Ureter (tissue), 1 donor: ENCODE data around the gene CABCOCO1. TPM values are rescaled to one million over a fixed set of nuclear protein-coding genes. Genes with fewer than 3 reads are reported as not detected.

Experiments used
- DNase-seq: peaks from one replicate; pipeline ENCODE4 v3.0.0-alpha.2; 2020; ENCODE audit warnings: low spot score
- total RNA-seq: library from RNA; stranded (reverse); gene quantifications from one replicate; pipeline ENCODE4 v1.2.4, GENCODE V29; 2023
- donor health status: DM: yes; HTN: yes; CAD: no.

The CABCOCO1 gene
- total RNA-seq, 1 donor from 2014 or later = 1.0 TPM

DNA sequence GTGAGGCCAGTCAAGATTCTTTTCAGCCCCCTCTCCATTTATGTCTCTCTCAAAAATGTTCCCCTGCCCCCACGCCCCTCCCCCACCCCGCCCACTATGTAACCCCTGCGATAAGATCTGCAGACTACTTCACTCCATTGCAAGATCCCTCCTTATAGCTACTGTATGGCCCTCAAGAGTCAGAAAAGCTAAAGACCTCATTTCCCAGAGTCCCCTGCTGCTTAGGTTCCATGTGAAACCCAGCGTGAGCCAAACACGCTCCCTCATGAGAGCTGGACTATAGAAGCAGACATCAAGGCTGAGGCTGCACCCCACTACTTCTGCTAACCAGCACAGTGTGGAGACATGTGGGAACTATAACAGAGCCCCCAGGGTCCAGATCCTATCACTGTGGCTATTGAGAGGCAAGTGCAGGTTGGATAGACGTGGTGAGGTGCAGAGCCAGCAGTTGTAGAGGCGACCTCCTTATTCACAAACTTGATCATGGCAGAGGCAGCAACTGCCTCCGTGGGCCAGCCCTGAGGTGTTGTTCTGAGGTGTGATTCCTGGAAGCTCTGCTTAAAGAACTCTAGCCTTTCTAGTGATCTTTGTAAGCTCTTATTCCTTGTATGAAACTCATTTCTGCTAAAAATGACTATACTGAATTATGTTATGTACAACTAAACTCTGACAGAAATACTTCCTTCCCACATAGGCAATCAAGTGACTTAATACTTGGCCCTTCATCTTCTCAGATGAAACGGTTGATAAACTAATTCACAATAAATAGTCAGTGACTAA is 121.8 kb downstream of the CABCOCO1 start:
- DNase-seq = no peak

DNA sequence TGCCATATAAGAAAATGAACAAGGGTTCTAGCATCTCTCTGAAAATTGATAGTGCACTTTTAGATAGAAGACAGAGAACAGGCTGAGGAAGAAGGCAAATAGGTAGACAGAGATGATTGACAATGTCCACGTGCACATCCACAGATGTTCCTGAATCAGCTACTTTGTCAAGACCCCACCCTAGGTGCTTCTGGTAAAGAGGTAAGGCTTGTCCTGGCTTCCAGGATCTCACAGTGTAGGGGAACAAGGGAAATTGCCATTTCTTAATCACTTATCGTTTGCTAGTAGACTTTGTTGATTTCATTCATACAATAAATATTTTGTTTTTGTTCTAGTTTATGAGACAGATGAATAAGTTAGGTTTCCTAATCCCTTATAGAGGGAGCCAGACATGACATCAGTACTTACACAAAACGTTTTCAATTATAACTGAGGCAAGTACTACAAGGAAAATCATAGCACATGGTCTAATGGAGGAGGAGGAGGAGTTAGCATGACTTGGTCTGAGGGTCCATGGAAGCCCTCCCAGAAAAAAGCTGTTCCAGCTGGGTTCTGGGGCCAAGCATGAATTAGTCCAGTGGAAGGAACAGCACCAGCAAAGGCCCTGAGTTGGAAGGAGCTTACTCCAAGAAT is 122.9 kb downstream of the CABCOCO1 start:
- DNase-seq = no peak

DNA sequence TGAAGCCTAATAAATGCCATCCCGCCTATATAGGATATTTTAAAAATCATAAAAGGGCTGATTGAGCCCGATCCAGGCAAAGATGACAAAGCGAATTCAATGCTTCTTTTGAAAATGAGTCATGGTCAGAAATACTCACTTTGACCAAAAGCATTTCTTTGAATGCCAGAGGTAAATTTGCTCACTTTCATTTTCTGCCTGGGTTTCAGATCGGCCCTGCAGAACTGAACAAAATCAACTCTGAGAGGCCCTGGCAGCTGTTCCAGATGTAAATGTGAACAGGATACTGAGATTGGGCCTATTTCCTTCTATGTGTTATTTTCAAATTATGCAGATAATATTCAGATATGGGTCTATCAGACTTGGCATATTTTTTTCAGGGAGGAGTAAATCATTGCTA is 124.0 kb downstream of the CABCOCO1 start:
- no peak for DNase-seq

DNA sequence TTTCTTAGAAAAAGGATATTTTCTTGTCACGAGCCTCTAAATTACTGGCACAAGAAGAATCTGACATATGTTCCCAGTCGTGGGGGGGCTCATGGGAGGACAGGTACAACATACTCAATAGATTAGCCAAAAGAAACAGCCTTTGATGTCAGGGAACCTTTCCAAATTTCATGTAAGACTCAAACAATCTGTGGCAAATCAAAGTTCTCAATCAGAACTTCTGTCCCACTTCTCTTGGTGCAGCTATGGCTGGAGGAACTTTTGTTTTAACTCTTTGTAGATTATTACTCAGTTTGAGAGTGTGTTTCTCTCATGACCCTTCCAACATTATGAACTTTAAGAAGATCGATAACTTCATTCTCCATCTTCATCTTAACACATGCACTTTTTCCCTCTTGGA is 124.4 kb downstream of the CABCOCO1 start:
- no peak for DNase-seq

DNA sequence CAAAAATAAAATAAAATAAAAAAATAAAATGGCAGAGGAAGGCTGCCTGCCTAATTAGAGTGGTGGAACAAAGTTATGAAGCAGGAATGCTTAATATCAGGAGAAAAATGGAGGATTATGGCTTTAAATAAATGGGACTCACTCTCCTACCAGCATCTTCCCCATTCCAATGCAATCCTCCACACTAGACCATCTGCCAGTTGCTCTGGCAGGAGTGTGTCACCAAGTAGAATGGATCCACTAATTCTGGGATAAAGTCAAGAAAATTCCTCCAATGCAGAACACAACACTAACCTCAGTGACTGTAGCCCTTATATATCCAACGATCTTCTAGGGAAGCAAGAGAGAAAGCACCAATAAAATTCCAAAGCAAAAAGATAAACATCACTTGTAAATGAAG is 126.3 kb downstream of the CABCOCO1 start:
- no peak for DNase-seq

DNA sequence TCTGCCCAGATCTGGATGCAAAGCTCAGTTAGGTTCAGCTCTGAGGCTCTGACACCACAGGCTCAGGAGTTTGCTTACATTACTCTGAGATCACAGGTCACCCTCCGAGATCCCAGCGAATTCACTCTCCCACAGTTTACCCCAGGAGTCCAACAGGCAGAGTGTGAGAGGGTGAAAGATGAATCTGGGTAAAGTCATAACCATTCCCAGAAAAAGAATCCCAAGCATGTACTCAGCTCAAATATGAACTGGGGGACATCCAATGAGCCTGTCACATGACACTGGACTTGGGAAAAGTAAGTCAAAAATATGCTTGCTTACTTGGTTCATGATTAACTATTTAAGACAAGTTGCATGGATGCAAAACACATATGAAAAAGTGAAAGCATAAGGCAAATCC is 128.5 kb downstream of the CABCOCO1 start:
- DNase-seq = no peak

DNA sequence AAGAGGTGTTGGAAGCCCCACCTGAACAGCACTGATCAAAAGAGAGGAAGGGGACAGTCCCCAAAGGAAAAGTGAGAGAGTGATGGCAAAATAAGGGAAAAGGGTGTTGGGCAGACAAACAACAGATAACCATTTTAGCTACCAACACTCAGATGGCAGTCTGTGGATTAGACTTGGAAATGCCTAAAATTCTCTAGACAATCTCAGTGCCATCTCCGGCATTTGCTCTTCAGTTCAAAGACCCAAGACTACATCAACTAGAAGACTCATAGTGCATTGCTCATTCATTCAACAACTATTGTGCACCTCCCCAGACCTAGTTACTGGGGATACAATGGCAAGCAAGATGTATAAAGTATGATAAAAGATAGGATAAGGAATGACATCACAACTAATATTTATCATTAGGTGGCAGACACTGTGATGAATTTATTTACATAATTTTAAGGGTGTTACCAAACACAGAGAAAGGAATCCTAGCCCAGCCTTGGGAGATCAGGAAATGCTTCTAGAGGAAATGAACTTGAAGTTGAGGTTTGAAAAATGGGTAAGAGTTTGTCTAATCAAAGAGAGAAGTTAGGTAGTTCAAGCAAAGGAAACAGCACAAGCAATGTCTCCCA is 129.5 kb downstream of the CABCOCO1 start:
- no peak for DNase-seq

DNA sequence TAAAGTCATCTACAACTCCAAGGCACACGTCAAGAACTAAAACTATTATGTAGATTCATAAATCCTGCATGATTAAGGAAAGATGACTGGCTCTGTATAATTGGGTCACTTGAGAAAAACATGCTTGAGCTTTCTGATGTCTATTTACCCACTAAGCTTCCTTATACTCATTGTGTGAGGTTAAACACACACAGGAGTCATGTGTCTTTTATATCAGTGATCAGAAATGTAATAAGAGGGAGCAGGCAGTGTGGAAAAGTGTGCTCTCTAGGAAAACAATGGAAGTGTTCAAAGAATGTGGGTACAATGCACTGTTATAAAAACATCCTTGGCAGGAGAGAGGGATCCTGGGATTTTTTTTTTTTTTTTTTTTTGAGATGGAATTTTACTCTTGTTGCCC is 130.2 kb downstream of the CABCOCO1 start:
- no peak for DNase-seq

DNA sequence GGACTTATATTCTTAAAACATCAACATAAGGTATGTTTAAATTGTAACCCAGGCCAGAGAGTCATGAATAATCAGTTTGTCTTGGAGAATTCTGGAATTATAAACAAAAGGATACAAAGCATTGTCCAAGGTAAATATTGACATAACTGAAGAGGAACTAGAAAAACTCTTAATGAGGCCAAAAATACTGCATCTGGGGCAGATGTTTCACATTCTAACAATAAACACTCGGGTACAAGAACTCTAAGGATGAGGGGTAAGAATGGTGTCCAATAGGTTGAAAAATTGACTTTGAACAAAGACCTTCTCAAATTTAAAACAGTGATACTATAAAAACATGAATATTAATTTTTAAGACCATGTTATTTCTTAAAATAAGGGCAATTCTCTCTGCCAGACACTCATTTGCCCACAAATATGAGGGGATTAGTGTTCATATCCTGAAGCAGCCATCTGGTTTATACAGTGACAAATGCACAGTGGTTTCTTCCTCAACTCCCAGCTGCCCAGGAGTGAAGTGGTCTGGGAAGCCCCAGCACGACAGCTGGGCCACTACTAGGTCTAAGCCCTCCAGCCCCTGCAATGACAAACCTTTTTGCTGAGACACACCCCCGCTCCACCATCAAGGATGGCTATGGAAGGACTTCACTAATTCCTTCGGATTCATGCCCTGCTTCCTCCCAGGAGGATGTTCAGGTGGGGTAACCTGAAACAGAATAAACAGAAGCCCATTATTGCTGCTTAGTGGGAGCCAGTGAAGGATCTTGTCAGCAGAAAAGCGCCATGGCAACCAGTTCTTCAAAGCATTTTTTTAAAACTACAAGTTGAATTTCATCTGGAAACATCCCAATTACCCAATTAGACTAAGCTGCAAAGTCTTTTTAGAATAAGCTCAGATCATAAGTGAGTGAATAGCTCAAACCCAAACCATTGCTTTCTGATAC is 131.3 kb downstream of the CABCOCO1 start:
- no peak for DNase-seq

DNA sequence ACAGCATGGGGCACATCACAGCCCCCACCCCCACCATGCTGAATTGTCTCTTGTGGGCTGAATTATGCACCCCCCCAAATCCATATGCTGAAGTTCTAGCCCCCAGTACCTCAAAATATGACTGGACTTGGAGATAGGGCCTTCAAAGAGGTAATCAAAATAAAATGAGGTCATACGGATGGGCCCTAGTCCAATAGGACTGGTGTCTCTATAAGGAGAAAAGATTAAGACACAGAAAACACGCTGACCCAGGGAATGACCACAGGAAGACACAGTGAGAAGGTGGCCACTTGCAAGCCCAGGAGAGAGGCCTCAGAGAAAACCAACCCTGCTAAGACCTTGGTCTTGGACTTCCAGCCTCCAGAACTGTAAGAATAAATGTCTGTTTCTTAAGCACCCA is 132.4 kb downstream of the CABCOCO1 start:
- DNase-seq = no peak

DNA sequence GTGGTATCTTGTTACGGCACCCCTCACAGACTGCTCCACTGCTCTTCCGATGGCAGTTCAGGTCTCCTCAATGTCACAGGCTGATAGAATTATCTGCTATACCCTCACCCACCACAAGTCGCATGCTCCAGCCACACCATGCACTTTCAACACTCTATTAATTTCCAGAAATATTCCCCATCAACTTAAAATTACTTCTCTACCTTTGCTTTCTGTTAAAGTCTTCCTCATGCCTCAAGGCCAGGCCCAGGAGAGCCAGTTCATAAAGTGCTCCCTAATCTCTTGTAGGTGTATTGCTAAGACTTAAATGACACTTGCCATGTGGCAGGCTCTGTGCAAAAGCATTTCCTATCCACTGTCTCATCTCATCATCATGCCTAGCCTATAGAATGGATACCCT is 132.8 kb downstream of the CABCOCO1 start:
- no peak for DNase-seq

DNA sequence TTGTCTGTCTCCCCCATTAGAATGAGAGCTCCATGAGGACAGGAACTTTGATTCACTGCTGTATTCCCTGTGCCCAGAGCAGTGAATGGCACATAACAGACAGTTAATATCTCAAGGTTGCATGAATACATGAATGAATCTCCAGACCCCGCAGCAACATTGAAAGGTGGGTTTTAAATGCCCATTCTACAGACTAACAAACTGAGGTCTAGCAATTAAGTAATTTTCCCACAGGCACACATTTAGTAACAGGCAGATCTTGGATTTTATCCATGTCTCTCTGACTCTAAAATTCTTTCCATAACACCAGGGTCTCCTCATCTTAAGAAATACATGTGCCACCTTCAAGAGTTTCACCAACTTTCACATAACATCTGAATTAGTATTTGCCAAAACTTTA is 134.1 kb downstream of the CABCOCO1 start:
- DNase-seq = no peak

DNA sequence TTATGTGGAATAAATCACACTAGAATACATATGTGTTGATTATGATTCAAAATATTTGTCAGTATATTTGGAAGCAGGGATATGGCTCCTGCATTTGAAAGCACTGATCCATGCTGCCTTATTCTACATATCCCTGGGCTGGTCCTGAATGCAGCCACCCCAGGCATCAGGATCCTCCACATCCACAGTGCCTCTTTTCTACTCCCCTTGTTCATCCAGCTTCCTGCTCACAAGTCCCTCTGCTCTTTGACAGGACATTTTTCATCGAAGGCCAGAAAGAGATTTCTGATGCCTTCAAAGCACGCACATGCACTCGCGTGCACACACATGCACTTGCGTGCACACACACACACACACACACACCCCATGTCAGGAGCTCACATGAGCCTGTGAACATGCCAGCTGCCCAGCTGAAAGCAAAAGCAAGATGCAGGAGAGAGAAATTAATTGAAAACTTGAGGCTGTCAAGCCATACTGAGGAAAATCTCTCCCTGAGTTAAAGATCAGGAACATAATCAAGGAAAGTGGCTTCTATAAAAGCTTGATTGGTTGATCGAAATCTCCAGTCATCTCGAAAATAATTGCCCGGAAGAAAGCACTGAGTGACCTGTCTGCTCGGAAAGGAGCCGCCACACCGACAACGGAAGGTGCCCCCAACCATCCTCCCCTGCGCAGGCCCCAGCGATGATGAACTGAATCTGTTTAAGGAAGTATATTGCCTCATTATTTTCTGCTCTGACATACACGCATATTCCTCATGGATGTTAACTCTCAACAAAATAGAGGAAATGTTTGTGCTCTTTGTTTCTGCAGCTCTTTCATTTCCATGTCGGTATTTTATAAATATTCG is 134.8 kb downstream of the CABCOCO1 start:
- DNase-seq = no peak

DNA sequence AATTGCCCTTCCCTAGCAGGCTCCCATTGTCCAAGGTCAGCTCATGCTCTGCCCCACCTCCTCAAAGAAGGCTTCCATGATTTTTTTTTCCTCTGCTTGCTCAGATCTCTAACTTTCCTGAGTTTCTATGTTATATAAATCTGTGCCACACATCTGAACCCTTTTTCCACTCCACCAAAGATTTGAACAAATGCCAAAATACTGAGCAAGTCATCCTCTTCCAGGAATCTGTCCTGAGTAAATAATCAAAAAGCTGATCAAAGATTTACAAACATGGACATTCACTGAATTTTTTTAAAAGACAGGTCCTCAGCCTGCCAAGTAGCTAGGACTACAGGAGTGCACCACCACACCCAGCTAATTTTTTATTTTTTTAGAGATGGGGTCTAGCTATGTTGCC is 136.0 kb downstream of the CABCOCO1 start:
- no peak for DNase-seq

DNA sequence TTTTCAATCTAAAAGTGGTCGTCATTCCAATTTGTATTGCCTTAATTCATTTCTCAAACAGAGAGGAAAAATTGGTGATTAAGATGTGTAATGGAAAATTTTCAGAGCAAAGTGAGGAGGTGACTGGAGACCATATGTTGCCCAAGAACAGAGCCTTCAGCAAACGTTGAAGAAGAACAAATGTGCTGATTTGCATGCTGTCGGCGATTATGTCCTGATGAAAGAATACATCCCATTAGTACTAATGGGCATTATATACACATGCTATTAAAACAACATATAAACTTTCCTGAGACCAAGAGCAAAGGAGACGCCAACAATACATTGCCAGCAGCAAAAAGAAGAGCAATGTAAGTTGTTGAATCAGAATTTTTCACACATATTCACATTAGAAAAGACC is 138.8 kb downstream of the CABCOCO1 start:
- DNase-seq = no peak

DNA sequence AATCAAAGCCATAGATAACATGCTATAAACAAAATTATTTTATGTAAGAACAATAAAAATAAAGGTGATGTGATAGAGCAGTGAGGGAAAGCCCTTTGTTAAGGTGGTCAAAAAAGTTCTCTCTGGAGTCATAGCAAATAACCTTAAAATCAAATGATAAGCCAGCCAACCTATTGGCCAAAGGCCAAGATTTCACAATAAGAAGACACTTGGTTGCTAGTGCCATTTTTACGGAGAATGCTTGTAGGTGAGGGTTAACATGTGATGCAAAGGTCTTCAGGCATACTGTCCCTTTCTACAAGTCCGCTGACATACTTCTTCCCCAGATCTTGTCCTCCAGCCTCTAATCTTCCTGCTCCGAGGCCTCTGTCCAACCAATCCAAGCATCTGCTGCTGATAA is 140.5 kb downstream of the CABCOCO1 start:
- DNase-seq = no peak

DNA sequence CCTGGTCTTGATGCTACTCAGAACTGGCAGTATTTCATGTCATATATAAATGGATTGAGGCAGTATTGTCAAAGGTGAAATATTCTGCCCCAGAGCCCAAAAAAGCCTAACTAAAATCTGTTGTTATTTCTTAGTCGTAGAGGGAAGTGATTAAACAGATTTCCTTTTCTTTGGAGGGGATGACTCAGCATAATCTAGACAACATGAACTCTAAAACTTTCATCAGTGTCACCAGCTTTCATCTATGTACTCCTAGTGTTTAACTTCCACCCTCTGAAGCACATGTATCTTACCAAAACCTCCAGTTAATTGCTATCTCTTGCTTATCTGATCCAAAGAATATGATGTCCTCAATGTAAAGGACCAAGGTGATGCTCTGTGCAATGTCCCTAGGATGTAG is 141.7 kb downstream of the CABCOCO1 start:
- no peak for DNase-seq

DNA sequence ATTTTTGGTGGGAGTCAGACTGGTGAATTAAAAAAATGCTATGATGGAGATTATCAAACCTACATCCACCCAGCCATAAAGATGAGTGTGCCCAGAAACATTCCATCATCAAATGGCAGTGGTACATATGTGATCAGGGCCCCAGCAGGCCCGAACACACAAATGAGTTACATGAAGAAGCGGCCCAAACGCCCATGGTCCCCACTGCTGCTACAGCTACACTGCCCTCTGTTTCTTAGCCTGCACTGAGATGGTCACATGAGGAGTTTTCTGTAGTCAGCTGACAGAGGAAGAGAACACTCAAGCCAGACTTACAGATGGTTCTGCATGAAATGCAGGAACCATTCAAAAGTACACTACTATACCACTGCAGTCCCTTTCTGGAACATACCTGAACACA is 142.4 kb downstream of the CABCOCO1 start:
- DNase-seq = no peak

DNA sequence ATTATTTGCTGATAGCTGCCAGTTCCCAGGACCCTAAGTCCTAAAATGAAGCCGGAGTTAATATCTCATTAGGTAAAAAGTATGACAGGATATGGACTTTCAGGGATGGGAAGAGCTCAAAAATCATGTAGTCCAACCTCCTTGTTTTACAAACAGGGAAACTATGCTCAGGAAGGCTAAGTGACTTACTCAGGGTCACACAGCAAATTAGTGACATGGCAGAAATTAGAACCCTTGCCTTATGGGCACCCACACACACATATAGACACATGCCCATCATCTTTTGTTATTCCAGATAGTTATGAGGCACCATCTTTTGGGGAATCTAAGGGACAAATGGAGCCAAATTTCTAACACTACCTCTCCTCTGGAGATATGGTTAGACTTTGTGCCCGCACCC is 147.5 kb downstream of the CABCOCO1 start:
- DNase-seq = no peak

DNA sequence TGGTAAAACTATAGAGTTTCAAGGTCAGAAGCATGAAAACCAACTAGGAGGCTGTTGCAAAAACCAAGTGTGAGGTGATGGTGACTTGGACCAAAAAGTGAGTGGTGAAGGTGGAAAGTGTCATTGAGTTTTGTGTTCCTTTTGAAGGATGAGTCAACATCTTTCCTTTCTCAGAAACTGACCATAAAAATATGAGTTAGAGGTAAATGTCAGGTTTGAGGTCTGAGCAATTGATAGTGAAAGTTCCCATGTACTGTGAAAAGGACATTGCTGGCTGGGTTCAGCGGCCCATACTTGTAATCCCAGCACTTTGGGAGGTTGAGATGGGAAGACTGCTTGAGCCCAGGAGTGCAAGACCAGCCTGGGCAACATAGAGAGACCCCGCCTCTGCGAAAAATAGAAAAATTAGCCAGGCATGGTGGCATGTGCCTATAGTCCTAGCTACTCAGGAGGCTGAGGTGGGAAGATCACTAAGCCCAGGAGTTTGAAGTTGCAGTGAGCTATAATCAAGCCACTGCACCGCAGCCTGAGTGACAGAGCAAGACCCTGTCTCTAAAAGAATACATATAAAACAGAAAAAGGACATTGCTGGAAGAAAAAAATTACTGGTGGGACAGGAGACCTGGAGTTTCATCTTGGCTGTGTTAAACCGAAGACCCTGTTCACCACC is 149.5 kb downstream of the CABCOCO1 start:
- DNase-seq = no peak

DNA sequence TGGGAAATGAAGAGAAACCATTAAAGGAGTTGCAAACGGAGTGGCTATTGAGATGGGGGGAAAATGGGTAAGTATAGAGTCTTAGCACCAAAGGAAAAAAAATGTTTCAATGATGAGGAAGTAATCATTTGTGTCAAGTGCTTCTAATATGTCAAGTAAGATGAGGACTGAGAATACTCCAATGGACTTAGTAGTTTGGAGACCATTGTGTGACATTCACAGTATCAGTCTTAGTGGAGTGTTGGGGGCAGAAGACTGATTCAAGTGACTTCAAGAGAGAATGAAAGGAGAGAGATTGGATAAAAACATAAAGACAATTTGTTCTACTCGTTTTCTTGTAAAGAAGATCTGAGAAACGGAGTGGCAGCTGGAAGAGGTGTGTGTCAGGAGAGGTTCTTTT is 150.2 kb downstream of the CABCOCO1 start:
- no peak for DNase-seq
